HG03060 (cell line): ENCODE data around the gene TLL2.

Experiments used
- ATAC-seq: cut with Tn5 transposase; IDR thresholded peaks from one replicate; pipeline ENCODE4 v1.9.1; 2021; ENCODE audit warnings: low read depth, moderate number of reproducible peaks; ENCODE audit not compliant: unreplicated experiment

TLL2 gene

DNA sequence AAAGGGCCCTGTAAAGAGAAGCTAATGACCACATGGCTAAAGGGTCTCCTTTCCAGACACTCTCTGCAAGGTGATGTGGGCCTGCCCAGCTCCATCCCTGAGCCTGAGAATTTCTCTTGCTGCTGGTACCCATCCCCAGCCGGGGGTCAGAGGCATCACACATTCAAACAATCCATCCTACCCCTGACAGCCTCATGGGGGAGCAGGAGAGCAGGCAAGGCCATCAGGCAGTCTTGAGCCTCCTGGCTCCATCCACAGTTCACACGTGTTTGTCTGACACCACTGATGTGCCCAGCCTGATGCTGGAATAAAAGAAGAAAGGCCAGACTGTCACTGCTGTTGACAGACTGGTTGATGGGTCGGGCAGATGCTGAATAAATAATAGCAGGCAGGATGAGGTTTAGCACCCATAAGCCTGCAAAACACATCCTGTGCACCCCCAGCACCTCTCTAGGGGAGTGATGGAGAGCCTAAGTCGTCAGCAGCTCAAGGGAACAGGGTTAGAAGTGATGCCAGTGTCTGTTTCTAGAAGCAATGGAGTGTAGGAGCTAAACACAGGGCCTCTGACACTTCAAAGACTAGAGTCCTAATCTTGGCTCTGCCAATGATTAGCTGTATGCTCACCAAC, 43.5 kb downstream of the TLL2 start:
- no peak for ATAC-seq

DNA sequence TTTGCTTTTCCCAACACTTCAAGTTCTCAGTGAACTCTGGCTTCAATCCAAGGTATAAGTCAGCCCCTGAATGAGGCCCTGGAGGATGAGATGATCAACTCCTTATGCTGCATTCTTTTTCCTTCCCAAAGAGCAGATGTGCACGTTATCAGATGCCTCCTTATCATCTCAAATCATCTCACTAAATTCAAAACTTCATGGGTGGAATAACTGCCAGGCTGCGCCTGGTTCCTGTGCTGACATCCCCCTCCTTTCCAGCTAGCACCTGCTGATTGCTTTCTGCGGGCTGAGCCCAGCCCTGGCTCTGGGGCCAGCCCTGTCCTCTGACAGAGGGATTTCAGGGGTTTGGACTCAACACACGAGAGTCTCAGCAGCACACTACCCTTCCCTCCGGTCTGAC, 44.9 kb downstream of the TLL2 start:
- ATAC-seq: no peak

DNA sequence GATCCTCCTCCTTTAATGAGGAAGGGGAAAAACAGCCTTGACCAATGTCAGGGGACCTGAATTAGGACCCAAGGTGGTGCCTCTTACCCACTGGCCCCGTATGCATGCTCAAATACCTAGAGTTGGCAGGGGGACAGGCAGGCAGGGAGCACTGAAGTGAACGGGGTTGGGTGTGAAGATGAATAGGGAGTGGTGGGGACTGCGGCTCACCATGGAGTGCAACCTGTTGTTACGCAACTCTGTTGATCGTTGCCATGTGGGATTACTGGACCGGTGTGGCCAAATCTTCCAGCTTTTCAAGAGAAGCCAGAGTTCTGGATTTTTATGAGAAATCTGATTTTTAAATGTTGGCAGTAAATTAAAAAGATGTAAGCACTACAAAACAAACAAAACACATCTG, 48.1 kb downstream of the TLL2 start:
- ATAC-seq: no peak

DNA sequence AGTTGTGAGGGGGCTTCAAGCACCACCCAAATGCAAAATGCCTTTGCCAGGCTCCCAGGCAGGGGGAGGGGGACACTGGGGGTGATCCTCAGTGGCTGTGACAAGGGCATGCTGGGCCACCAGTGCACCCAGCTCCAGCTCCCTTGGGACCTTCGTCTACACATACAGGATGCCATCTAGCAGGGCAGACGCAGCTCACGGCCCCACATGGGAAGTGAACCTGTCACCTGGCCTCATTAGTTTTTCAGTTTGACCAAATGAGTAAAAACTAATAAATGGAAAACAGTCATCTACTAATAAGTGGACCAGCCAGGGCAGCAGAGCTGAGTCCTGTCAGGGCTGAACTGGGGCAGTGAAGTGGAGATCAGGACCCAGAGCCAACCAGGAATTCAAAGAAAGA, 50.2 kb downstream of the TLL2 start:
- no peak for ATAC-seq

DNA sequence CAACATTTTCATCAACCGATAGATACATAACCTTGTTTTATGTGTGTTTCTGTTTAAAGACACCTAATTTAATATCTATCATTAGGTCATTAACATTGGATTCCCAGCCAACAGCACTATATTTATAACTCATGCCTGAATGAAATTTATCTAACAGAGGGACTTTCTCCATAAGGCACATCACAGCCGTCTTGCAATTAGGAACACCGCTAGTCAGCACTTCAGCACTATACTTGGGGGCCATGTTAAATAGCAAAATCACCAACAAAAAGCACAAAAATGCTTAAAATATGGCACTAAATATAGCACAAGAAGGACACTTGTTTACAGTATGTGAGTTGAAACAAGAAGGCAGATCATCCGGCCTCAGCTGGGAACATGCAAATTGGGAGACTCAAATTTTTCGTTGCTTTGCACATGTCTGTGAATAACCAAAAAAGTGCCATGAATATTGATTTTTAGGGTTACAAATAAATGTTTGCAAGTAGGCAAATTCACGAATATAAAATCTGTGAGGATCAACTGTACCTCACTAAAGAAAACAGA, 51.0 kb downstream of the TLL2 start:
- no peak for ATAC-seq

DNA sequence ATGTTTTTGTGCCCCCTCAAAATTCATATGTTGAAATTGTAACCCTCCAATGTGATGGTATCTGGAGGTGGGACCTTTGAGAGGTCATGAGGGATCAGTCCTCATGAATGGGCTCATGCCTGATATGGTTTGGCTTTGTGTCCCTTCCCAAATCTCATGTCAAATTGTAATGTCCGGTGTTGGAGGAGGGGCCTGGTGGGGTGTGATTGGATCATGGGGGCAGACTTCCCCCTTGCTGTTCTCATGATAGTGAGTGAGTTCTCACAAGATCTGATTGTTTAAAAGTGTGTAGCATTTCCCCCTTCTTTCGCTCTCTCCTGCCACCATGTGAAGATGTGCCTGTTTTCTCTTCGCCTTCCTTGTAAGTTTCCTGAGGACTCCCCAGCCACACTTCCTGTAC, 53.4 kb downstream of the TLL2 start:
- no peak for ATAC-seq

DNA sequence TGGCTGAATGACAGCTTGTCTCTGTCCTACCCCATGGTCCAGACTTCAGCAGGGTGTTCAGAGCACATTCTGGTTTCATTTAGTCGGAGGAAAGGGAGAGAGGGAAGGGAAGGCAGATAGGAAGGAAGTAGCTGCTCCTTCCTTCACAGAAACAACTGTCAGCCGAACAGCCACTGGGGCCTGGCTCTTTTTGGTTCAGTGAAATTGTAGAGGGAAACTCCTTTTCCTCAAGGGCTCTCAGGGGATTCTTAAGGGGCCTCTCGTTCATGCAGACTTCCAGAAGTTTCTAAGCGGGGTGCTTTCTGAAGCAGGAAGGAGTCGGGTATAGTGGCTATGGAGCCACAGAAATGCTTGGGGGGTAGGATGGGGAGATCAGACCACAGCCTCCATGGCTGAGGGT, 56.4 kb downstream of the TLL2 start:
- no peak for ATAC-seq

DNA sequence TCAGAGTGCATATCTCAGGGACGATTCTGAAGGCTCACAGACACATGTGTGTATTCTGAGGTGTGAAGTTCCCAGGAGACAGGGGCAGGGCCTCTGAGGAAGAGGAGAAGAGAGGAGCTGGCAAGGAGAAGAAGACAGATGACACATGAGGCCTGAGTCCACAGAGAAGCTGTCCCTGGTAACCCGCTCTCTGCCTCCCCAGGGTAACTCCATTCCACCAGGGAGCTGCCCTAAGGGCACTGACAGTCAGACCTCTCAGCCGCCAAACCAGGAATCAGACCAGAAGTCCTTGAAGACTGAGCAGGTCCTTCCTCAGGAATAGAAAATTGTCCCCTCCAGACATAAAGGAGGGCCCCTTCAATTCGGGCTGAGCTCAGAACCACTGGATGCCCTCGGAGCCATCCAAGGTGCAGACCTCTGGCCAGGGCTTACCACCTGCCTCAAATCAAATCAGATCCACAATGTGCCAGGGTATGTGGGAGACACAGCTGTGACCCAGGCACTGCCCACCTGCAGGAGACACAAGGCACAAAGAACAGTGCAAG, 57.4 kb downstream of the TLL2 start:
- ATAC-seq: no peak

DNA sequence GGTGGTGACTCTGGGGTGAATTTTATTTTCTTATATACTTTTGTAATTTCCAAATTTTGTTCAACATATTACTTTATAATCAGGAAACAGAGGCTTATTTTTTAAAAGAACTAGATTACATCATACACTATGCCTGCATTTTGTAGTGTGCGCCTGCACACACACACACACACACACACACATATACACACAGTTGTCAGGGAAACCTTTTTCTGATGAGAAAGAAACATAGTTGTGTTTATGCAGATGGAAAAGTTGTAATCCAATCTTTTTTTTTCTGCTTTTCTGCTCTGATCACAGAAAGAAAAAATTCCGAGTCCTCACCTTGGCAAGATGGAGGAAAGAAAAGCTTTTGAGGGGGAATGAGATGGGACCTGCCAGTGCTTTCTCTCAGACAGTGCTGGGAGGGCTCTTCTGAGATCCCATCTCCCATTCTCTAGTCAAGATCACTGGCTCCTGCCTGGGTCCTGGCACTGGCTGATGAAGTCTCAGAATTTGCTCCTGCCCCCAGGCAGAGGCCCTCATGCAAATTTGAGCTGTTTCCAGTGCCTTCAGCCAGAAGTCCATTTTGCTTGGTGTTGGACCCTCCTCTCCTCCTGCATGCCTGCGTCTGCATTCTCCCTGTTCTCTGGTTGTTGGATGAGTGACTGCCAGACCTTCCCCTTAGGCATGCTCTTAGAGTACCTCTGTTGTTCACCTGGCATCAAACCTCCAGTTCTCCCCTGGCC, 59.7 kb downstream of the TLL2 start:
- ATAC-seq: no peak

DNA sequence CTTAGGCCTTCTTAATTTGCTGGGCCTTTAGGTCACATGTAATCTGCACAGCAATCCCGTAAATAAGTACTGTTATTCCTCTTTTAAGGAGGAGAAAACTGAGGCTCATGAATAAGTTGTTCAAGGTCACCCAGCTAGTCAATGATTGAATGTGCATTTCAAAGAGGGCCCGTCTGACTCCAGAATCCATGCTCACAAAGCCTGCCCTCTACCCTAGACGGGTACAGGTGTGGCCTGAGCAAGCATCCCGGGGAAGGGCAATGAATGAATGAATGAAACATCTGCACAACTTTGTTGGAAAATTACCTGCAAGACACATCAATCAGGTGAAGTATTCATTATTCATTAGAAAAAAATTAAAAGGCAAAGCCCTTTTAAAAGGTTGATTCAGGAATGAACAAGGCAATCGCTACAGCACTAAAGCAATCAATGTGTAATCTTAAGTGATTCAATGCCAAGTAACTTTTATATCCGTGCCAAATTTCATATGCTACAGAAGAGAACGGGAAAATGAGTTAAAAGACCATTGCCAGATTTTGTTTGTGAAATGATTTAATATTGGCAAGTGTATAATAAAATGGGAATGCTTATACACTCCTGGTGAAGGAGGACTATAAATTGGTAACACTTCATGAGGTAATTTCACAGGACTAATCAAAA, 61.1 kb downstream of the TLL2 start:
- ATAC-seq: no peak

DNA sequence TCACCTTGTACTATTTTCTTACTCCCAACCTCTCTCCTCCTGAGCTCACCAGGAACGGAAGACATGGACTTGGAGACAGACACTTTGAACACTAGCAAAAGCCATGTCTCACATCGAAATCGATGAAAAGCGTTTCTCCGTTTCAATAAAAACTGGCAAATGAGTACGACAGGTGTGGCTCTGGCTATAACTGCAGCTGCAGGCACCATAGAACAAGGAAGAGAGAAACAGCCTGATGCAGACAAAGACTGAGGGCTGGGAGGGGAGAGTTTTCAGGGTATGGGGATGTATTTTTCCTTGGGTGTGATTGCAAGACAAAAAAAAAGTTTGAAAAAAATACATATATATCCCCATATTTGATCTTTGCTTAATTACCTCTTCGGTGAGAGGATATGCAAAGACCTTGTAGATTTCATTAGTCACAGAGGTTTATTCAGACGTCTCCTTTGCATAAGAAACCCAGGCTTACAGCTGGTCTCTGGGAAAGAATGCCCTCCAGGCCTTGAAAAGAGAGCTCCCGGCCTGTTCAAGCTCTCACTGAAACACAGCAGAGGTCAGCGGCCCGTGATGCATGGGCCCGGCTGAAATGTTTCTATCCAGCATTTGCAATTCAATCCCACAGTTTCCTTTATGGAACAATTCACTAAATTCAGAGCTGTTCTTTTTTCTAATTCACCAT, 63.1 kb downstream of the TLL2 start:
- no peak for ATAC-seq

DNA sequence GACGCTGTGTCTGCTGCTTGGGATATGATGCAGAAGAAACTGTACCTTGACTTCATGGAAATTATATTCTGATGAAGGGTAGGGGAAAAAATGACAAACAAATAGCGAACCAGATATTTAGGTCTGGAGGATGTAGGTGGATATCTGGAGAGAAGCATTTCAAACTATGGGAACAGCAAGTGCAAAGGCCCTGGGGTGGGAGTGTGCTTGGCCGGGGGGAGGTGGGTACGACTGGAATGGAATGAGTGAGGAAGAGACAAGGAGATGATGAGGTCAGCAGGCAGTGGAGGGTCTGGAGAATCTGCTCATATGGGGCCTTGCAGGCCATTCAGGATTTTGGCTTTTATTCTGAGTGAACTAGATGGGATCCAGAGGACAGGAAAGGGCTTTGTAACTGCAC, 65.2 kb downstream of the TLL2 start:
- no peak for ATAC-seq

DNA sequence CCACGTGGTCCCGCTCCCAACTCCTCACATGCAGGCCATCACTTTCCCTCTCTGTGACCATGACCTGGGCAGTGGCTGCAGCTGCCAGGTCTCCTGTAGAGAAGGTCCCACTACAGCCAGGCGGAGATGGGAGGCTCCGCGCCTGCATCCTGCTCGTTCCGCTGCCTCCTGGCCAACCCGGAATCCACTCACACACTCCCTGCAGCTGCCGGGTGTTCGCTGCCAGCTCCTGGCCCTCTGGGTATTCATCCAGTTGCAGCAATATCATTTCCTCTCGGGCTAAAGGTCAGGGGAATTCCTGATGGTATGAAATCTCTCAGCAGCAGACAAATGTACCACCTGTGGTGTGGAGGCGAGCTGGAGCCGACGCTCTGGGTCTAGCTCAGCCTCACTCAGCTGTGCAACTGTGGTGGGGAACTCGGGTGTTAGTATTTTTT, 65.7 kb downstream of the TLL2 start:
- ATAC-seq: no peak

DNA sequence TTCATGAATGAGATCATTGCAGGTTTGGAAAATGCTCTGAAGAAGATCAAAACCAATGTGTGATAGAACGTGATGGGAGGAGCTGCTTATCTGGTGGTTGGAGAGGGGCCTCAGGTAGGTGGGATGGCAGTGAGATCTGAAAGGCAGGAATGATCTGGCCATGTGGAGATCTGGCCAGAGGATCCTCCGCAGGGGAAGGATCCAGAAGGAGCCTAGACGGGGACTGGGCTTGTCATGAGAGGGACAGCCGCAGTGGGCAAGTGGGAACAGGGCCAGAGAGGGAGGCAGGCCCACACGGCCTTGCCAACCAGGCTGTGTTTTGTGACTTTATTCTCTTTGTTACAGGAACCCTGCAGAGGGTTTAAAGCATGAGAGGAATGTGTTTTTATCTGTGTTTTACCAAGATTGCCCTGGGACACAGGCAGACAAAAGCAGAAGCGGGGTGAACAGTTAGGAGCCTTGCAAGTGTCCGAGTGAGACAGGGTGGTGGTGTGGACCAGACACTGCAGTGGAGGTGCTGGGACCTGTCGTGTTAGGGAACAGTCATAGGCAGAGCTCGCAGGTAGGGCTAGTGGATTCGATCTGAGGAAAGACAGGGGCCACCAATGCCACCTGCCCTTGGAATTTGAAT, 66.6 kb downstream of the TLL2 start:
- ATAC-seq: no peak

DNA sequence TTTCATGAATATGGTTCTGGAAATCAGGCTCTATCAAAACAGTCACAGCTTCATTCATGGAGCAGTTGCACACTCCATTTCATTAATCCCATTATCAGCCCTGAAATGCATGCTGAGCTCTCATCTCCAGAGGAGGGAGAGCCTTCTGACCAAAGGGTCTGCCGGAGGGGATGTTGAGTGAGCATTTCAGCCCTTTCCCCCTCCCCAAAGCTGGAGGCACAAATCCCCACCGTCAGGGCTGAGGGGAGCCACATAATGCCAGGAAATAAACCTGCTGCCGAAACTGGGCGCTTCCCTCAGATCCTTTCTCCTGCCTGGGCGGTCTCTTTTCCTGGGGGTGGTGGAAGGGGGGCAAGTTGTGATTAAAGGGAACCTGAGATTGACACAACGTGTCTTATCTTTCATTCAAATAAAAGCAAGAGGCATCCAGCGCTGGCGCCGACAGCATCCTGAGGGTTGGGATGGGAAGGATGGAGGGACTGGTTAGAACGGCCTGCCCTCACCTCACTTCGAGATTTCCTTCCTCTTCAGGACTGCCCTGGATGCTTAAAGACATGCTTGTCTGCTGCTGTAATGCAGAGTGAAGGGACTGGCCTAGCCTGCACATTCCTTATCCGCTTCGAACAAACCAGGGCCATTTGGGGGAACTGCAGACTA, 71.6 kb downstream of the TLL2 start:
- no peak for ATAC-seq

DNA sequence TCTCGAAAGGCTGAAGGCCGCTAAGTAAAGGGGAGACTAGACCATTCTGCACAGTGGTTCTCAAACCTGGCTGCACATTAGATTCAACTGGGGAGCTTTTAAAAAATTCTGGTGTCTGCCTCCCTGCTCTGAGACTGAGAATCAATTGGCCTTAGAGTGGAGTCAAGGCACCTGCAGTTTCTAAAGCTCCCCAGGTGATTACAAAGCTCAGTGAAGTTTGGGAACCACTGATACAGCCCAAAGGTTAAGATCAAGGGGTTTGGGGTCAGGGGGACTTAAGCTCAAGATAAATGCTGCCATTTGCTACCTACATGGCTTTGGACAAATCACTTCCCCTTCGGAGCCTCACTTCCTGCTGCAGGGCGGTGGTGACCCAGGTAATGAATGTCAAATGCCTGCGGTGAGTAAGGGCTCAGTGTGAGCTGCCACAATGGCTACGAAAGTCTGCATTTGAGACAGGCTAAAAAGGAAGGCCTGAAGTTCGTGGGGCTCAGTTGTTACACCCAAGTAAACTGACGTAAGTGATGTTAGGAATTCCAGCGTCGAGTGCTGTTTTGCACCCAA, 72.3 kb downstream of the TLL2 start:
- ATAC-seq: no peak

DNA sequence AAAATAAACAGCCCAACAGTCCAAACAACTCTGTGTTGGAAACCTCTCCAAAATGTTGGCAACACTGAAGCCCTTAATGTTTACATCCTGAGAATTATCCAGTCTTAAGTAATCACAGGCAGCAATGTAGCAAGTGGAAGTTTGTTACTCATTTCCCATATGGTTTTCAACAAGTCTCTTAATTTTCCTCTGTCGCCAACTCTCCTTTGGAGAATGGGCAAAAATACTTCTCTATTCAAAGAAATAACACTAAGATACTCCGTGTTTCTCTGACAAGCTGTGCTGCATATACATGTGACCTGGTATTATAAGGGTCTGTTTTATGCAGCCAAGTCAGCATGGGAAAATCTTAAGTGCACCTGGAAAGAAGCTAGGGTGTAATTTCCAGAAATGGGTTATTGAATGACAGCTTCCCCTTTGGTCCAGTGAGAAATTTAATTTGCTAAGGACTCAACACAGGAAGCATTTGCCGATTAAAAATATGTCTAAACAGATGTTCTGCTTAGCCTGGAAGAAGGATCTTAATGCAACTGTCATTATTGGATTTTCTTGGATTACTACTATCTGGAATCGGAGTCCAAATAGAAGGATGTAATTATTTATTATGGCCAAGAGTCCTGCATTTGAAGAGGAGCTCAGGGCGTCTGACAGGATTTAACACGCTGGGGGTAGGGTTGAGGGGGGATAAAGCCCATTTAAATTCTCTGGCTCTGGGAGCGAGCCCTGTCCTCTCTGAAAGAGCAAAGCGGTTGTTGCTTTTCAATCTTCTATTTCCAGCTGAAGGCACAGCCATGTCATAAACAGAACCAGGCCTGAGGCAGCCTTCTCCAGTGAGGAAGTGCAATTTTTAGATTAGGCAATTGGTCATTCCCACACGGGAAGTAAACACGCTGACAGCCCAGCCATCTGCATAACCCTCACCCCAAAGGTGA, 73.1 kb downstream of the TLL2 start:
- no peak for ATAC-seq

DNA sequence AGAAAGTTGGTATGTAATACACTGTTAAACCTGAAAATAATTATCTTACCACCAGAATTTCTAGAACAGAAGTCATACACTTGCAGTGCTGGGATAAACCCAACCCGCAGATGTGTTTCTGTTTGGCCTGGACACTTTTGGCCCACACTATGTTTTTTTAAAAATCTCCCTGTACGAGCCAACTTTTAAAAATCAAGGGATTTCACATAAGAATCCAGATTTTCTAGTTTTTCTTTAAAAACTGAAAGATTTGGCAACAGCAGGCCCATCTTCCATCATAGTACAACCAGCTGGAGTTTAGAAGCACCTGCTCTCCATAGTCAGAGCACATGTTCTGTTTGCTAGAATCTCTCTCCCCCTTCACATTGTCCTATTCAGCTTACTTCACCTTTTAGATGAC, 74.0 kb downstream of the TLL2 start:
- no peak for ATAC-seq
